HepG2 (cell line): ENCODE measurements around the gene PYGO2. TPM values are rescaled to one million over a fixed set of nuclear protein-coding genes. Genes with fewer than 3 reads are reported as not detected.

Experiments used
- ARID2 ChIP-seq: sonication (generic); formaldehyde crosslinking; IDR thresholded peaks from 2 replicates; pipeline ENCODE4 v1.8.1; 2022; ENCODE audit warnings: mild to moderate bottlenecking, missing genetic modification reagents, borderline replicate concordance
- BHLHE40 ChIP-seq: IDR thresholded peaks from 2 replicates; pipeline ENCODE4 v1.6.1; 2011; ENCODE audit warnings: low read length, improper control_type of control experiment
- FIP1L1 ChIP-seq: fragments of 200-400 bp; formaldehyde crosslinking; IDR thresholded peaks from 2 replicates; pipeline ENCODE4 v1.6.1; 2018; ENCODE audit warnings: low read depth, mild to moderate bottlenecking, low read length, moderate library complexity, borderline replicate concordance; ENCODE audit not compliant: insufficient read depth
- GFI1 ChIP-seq: sonication (generic); formaldehyde crosslinking; IDR thresholded peaks from 2 replicates; pipeline ENCODE4 v1.5.0; 2020; ENCODE audit warnings: missing genetic modification reagents, mild to moderate bottlenecking, borderline replicate concordance
- HDAC1 ChIP-seq: sonication (generic); formaldehyde crosslinking; IDR thresholded peaks from 2 replicates; pipeline ENCODE4 v1.5.1; 2020; ENCODE audit warnings: mild to moderate bottlenecking, missing genetic modification reagents
- HNF4G ChIP-seq, 2 experiments: sonication (generic) in 1 of 2; formaldehyde crosslinking in 1 of 2; IDR thresholded peaks; 2 replicates each; pipeline versions ENCODE4 v1.4.0 to v1.6.1; 2011 to 2020; ENCODE audit warnings: borderline replicate concordance in 2 of 2, low read depth in 2 of 2, mild to moderate bottlenecking in 2 of 2, low read length in 1 of 2, missing genetic modification reagents in 1 of 2, moderate library complexity in 1 of 2
- SOX5 ChIP-seq: IDR thresholded peaks from 2 replicates; pipeline ENCODE4 v1.6.1; 2016; ENCODE audit warnings: borderline replicate concordance
- YEATS2 ChIP-seq: sonication (generic); formaldehyde crosslinking; IDR thresholded peaks from 2 replicates; pipeline ENCODE4 v1.4.0; 2020; ENCODE audit warnings: missing genetic modification reagents, borderline replicate concordance
- ZBTB42 ChIP-seq: sonication (generic); formaldehyde crosslinking; IDR thresholded peaks from 2 replicates; pipeline ENCODE4 v1.5.0; 2020; ENCODE audit warnings: mild to moderate bottlenecking, missing genetic modification reagents
- ZNF354B ChIP-seq: sonication (generic); formaldehyde crosslinking; IDR thresholded peaks from 2 replicates; pipeline ENCODE4 v1.8.0; 2022; ENCODE audit warnings: mild to moderate bottlenecking, missing genetic modification reagents
- ZNF557 ChIP-seq: sonication (generic); formaldehyde crosslinking; IDR thresholded peaks from 2 replicates; pipeline ENCODE4 v1.4.0; 2020; ENCODE audit warnings: missing genetic modification reagents
- polyA plus RNA-seq, 8 experiments: library from polyadenylated mRNA; depleted of rRNA in 3 of 8; stranded (reverse) in 7 of 8; unstranded in 1 of 8; fragments of >200 nt; fragmentation: Illumina TruSeq in 4 of 8; extraction: Trizol in 4 of 8; gene quantifications; 2 replicates each; pipeline versions ENCODE4 v1.2.1 to v1.2.3, GENCODE V29; 2011 to 2016; ENCODE audit warnings: low read depth in 4 of 8, missing spikeins in 1 of 8, mixed read lengths in 1 of 8; ENCODE audit not compliant: insufficient read depth in 1 of 8
- total RNA-seq, 5 experiments: library from RNA; depleted of rRNA; stranded (reverse); fragments of >200 nt; fragmentation: Illumina TruSeq; extraction: Trizol; gene quantifications; 2 replicates each; pipeline ENCODE4 v1.2.3, GENCODE V29; 2016; ENCODE audit warnings: low read depth in 1 of 5
- TF ChIP-seq, protein P1 (sequence below), 2 experiments: IDR thresholded peaks; 2 replicates each; pipeline ENCODE4 v1.6.1; 2011 to 2012; ENCODE audit warnings: low read length in 2 of 2, borderline replicate concordance in 1 of 2, low read depth in 1 of 2, mild to moderate bottlenecking in 1 of 2, moderate library complexity in 1 of 2
- TF ChIP-seq, protein P2 (sequence below): sonication (generic); formaldehyde crosslinking; IDR thresholded peaks from 2 replicates; pipeline ENCODE4 v1.4.0; 2020; ENCODE audit warnings: mild to moderate bottlenecking, missing genetic modification reagents
- TF ChIP-seq, protein P3 (sequence below): sonication (generic); formaldehyde crosslinking; IDR thresholded peaks from 2 replicates; pipeline ENCODE4 v1.5.0; 2020; ENCODE audit warnings: mild to moderate bottlenecking, missing genetic modification reagents, borderline replicate concordance

PYGO2 gene
- total and polyA plus RNA-seq, 2 of the 13 experiments (the other 11 are each of a cell fraction or from before 2014, with no cell fraction given), result 20.3 to 21.8 TPM

DNA sequence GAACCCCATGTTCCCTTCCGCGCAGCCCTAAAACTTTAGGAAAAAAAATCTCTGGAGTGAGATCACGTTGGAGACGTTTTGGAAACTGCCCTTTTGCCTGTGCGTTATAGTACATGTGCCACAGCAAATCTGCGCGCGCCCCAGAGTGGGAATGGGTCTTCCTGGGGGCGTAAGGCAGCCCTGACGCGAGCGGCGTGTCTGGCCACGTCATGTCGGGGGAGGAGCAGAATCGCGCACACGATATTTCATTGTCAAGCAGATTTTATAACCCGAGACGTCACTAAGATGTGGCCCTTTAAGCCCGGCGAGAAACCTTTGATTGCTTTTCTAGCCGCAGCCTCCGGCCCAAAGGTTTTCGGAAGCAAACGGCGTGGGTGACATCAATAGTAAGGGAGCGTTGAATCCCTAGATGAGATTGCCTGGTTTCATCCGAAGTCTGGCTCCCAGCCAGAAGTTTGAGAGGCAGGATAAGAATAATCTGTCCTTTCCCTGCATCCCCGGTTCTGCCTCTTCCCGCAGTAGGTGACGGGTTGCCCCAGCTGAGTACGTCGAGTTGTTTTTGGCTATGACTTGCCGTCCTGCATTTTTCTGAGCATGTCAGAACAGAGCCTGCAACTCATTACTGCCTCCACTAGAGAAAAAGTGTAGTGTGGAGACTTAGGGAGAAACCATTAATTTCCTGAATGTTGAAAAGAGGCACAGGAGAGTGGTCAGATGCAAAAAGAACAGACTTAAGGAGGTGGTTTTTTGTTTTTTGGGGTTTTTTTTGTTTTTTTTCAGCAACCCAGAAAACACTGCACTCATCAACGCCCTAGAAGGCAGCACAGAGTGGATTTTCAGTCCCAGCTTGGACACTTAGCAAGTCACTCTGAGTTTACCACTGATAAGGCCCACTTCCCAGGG lies 24.2 kb downstream of the PYGO2 start (continued):
- TF ChIP-seq BHLHE40 (peak; percentile 87), HNF4G (IDR thresholded peaks at IDR 0.05; ENCODE audit: borderline replicate concordance, low read depth, low read length) (no peak), HNF4G (CRISPR knock-in tag; IDR thresholded peaks at IDR 0.05; ENCODE audit: borderline replicate concordance, low read depth) (no peak), SOX5 (CRISPR knock-in tag) (no peak), FIP1L1 (no peak), ZBTB42 (CRISPR knock-in tag) (no peak), YEATS2 (CRISPR knock-in tag) (no peak), GFI1 (CRISPR knock-in tag) (no peak), HDAC1 (CRISPR knock-in tag) (no peak), ZNF354B (CRISPR knock-in tag) (no peak), ARID2 (CRISPR knock-in tag) (no peak), ZNF557 (CRISPR knock-in tag) (no peak)
- TF ChIP-seq, protein P1, sequence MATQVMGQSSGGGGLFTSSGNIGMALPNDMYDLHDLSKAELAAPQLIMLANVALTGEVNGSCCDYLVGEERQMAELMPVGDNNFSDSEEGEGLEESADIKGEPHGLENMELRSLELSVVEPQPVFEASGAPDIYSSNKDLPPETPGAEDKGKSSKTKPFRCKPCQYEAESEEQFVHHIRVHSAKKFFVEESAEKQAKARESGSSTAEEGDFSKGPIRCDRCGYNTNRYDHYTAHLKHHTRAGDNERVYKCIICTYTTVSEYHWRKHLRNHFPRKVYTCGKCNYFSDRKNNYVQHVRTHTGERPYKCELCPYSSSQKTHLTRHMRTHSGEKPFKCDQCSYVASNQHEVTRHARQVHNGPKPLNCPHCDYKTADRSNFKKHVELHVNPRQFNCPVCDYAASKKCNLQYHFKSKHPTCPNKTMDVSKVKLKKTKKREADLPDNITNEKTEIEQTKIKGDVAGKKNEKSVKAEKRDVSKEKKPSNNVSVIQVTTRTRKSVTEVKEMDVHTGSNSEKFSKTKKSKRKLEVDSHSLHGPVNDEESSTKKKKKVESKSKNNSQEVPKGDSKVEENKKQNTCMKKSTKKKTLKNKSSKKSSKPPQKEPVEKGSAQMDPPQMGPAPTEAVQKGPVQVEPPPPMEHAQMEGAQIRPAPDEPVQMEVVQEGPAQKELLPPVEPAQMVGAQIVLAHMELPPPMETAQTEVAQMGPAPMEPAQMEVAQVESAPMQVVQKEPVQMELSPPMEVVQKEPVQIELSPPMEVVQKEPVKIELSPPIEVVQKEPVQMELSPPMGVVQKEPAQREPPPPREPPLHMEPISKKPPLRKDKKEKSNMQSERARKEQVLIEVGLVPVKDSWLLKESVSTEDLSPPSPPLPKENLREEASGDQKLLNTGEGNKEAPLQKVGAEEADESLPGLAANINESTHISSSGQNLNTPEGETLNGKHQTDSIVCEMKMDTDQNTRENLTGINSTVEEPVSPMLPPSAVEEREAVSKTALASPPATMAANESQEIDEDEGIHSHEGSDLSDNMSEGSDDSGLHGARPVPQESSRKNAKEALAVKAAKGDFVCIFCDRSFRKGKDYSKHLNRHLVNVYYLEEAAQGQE (IDR thresholded peaks at IDR 0.05; ENCODE audit: borderline replicate concordance in 1 of 2, low read depth in 1 of 2, low read length in 2 of 2), result no peak
- TF ChIP-seq, protein P2, sequence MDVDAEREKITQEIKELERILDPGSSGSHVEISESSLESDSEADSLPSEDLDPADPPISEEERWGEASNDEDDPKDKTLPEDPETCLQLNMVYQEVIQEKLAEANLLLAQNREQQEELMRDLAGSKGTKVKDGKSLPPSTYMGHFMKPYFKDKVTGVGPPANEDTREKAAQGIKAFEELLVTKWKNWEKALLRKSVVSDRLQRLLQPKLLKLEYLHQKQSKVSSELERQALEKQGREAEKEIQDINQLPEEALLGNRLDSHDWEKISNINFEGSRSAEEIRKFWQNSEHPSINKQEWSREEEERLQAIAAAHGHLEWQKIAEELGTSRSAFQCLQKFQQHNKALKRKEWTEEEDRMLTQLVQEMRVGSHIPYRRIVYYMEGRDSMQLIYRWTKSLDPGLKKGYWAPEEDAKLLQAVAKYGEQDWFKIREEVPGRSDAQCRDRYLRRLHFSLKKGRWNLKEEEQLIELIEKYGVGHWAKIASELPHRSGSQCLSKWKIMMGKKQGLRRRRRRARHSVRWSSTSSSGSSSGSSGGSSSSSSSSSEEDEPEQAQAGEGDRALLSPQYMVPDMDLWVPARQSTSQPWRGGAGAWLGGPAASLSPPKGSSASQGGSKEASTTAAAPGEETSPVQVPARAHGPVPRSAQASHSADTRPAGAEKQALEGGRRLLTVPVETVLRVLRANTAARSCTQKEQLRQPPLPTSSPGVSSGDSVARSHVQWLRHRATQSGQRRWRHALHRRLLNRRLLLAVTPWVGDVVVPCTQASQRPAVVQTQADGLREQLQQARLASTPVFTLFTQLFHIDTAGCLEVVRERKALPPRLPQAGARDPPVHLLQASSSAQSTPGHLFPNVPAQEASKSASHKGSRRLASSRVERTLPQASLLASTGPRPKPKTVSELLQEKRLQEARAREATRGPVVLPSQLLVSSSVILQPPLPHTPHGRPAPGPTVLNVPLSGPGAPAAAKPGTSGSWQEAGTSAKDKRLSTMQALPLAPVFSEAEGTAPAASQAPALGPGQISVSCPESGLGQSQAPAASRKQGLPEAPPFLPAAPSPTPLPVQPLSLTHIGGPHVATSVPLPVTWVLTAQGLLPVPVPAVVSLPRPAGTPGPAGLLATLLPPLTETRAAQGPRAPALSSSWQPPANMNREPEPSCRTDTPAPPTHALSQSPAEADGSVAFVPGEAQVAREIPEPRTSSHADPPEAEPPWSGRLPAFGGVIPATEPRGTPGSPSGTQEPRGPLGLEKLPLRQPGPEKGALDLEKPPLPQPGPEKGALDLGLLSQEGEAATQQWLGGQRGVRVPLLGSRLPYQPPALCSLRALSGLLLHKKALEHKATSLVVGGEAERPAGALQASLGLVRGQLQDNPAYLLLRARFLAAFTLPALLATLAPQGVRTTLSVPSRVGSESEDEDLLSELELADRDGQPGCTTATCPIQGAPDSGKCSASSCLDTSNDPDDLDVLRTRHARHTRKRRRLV (CRISPR knock-in tag), result no peak
- TF ChIP-seq, protein P3, sequence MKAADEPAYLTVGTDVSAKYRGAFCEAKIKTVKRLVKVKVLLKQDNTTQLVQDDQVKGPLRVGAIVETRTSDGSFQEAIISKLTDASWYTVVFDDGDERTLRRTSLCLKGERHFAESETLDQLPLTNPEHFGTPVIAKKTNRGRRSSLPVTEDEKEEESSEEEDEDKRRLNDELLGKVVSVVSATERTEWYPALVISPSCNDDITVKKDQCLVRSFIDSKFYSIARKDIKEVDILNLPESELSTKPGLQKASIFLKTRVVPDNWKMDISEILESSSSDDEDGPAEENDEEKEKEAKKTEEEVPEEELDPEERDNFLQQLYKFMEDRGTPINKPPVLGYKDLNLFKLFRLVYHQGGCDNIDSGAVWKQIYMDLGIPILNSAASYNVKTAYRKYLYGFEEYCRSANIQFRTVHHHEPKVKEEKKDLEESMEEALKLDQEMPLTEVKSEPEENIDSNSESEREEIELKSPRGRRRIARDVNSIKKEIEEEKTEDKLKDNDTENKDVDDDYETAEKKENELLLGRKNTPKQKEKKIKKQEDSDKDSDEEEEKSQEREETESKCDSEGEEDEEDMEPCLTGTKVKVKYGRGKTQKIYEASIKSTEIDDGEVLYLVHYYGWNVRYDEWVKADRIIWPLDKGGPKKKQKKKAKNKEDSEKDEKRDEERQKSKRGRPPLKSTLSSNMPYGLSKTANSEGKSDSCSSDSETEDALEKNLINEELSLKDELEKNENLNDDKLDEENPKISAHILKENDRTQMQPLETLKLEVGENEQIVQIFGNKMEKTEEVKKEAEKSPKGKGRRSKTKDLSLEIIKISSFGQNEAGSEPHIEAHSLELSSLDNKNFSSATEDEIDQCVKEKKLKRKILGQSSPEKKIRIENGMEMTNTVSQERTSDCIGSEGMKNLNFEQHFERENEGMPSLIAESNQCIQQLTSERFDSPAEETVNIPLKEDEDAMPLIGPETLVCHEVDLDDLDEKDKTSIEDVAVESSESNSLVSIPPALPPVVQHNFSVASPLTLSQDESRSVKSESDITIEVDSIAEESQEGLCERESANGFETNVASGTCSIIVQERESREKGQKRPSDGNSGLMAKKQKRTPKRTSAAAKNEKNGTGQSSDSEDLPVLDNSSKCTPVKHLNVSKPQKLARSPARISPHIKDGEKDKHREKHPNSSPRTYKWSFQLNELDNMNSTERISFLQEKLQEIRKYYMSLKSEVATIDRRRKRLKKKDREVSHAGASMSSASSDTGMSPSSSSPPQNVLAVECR (CRISPR knock-in tag), result 0 out of 2 replicates have a peak, but pooled peaks have one; percentile 24
